Measurements from ENCODE around the gene RPS19BP1.
A peak's percentile ranks its signal among the peaks of the same experiment; 100 is the strongest.
"Not testable (repeated sequence)": the region's sequence is repeated elsewhere in the genome, so short reads cannot be mapped to it uniquely, and the experiment has no call there.

Gene RPS19BP1

GRCh38 chr22:39518996-39519680 lies 13.4 kb downstream of the RPS19BP1 start:
- intact Hi-C loops (cut with DNase I): no loop called here
- DNase-seq: peak in 2 of 10 donors; percentile 66 to 74

- intact Hi-C loops (cut with DNase I): no loop called here
- DNase-seq: no peak
Measured at GRCh38 chr22:39518144-39518786, 14.3 kb downstream of the RPS19BP1 start.

GRCh38 chr22:39517470-39517869 lies 15.1 kb downstream of the RPS19BP1 start:
- intact Hi-C loops (cut with DNase I): no loop called here
- DNase-seq: peak in 2 of 10 donors; percentile 17 to 57

GRCh38 chr22:39515266-39516050 lies 17.1 kb downstream of the RPS19BP1 start:
- intact Hi-C loops (cut with DNase I): no loop called here
- peak in 2 of 10 donors; percentile 31 to 54 for DNase-seq

- peak in 9 of 10 donors; percentile 47 to 95 (median 75) for DNase-seq
Measured at GRCh38 chr22:39514373-39514973, 18.1 kb downstream of the RPS19BP1 start.

GRCh38 chr22:39513791-39514190 lies 18.8 kb downstream of the RPS19BP1 start:
- intact Hi-C loops (cut with DNase I): loop anchor here (5.0 kb wide), 2 partner anchors 111 to 341 kb away; no protein-coding TSS in a partner anchor
- DNase-seq: peak in 2 of 10 donors; percentile 35 to 74

More at GRCh38 chr22:39514373-39514973, 18.1 kb downstream of the RPS19BP1 start:
- intact Hi-C loops (cut with DNase I): loop anchor here (5.0 kb wide), 2 partner anchors 112 to 342 kb away; no protein-coding TSS in a partner anchor

- peak in 2 of 10 donors; percentile 54 to 79 for DNase-seq
- intact Hi-C loops (cut with DNase I): loop anchor here (5.0 kb wide), 2 partner anchors 110 to 340 kb away; no protein-coding TSS in a partner anchor
Measured at GRCh38 chr22:39512026-39512425, 20.5 kb downstream of the RPS19BP1 start.

GRCh38 chr22:39511226-39511625 lies 21.3 kb downstream of the RPS19BP1 start:
- intact Hi-C loops (cut with DNase I): loop anchor here (5.0 kb wide), 2 partner anchors 109 to 339 kb away; no protein-coding TSS in a partner anchor

GRCh38 chr22:39510529-39511149 lies 21.9 kb downstream of the RPS19BP1 start:
- DNase-seq: no peak
- intact Hi-C loops (cut with DNase I): loop anchor here (5.0 kb wide), 2 partner anchors 108 to 338 kb away; no protein-coding TSS in a partner anchor

More at GRCh38 chr22:39511226-39511625, 21.3 kb downstream of the RPS19BP1 start:
- peak in 2 of 10 donors; percentile 11 to 44 for DNase-seq

GRCh38 chr22:39508393-39508792 lies 24.2 kb downstream of the RPS19BP1 start:
- peak in 1 of 10 donors; percentile 5 for DNase-seq
- intact Hi-C loops (cut with DNase I): no loop called here

GRCh38 chr22:39507021-39507420 lies 25.5 kb downstream of the RPS19BP1 start:
- intact Hi-C loops (cut with DNase I): not testable (repeated sequence)
- DNase-seq: peak in 2 of 10 donors; percentile 1 to 54

- peak in 3 of 10 donors; percentile 21 to 30 (median 24) for DNase-seq
- intact Hi-C loops (cut with DNase I): no loop called here
Measured at GRCh38 chr22:39504071-39504470, 28.5 kb downstream of the RPS19BP1 start.

GRCh38 chr22:39503630-39504029 lies 28.9 kb downstream of the RPS19BP1 start:
- intact Hi-C loops (cut with DNase I): no loop called here

GRCh38 chr22:39502789-39503409 lies 29.6 kb downstream of the RPS19BP1 start:
- intact Hi-C loops (cut with DNase I): no loop called here
- DNase-seq: peak in 3 of 10 donors; percentile 17 to 57 (median 30)

More at GRCh38 chr22:39503630-39504029, 28.9 kb downstream of the RPS19BP1 start:
- no peak for DNase-seq

- peak; percentile 94 to 100 (median 97) for DNase-seq
- intact Hi-C loops (cut with DNase I): no loop called here
Measured at GRCh38 chr22:39502109-39502788, 30.3 kb downstream of the RPS19BP1 start, which contains the start of gene MIEF1. Gene MIEF1 (plus strand): TSS chr22:39502290. CDS start chr22:39511295, 9,005 bp downstream.

GRCh38 chr22:39501644-39502108 lies 30.9 kb downstream of the RPS19BP1 start:
- intact Hi-C loops (cut with DNase I): no loop called here

GRCh38 chr22:39500101-39500500 lies 32.4 kb downstream of the RPS19BP1 start:
- intact Hi-C loops (cut with DNase I): no loop called here
- DNase-seq: peak in 2 of 10 donors; percentile 49 to 65

More at GRCh38 chr22:39501644-39502108, 30.9 kb downstream of the RPS19BP1 start:
- DNase-seq: peak in 1 of 10 donors; percentile 60

- intact Hi-C loops (cut with DNase I): no loop called here
- DNase-seq: peak in 4 of 10 donors; percentile 46 to 89 (median 48)
Measured at GRCh38 chr22:39498802-39499201, 33.7 kb downstream of the RPS19BP1 start.
